HG02642 (cell line): ENCODE data around the gene ZNF366.
A peak's percentile ranks its signal among the peaks of the same experiment; 100 is the strongest.

ENCODE experiments used
- ATAC-seq: cut with Tn5 transposase; IDR thresholded peaks from one replicate; pipeline ENCODE4 v1.9.1; 2021; ENCODE audit warnings: mild to moderate bottlenecking; ENCODE audit not compliant: unreplicated experiment, poor library complexity

Gene ZNF366

GRCh38 chr5:72507231-72507906 is at the start of gene ZNF366:
ZNF366 (minus strand) TSS chr5:72507410; CDS start chr5:72461496, 45,914 bp downstream.
- ATAC-seq = no peak

GRCh38 chr5:72556351-72557166 is 49.3 kb upstream of the ZNF366 start:
- ATAC-seq = peak; percentile 79

DNA sequence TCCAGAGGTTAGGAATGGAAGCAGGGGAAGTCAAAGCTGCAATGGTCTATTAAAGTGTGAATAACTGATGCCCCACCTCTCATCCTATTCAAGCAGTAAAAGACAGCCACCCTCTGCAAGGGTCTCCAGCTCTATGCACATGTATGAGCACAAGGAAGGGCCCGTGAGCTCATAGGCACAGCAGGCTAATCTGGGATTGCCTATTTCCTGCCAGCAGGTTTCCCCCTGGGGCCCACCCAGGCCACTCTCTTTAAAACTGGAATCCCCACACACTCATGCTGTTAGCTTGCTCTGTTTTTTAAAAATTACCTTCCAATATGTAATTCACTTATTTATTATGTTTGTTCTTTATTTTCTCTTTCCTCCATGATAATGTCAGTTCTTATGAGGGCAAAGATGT is 48.7 kb upstream of the ZNF366 start:
- ATAC-seq = no peak

DNA sequence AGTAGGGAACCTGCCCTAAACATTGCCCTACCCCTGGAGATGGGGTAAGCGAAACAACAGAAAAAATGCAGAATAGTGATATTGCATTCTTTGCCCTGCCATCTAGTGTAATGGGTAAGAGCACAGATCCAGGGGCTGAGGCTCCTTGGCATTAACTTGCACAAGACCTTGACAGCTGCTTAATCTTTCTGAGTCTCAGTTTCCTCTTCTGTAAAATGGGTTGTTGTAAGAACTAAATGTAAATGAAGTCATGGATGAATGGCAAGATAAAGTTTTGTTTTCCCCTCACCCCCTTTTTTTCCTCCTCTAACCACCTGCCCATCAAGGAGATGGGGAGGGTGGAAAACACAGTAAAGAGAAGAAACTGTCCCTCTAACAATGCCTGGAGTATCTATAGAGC is 47.7 kb upstream of the ZNF366 start:
- no peak for ATAC-seq

DNA sequence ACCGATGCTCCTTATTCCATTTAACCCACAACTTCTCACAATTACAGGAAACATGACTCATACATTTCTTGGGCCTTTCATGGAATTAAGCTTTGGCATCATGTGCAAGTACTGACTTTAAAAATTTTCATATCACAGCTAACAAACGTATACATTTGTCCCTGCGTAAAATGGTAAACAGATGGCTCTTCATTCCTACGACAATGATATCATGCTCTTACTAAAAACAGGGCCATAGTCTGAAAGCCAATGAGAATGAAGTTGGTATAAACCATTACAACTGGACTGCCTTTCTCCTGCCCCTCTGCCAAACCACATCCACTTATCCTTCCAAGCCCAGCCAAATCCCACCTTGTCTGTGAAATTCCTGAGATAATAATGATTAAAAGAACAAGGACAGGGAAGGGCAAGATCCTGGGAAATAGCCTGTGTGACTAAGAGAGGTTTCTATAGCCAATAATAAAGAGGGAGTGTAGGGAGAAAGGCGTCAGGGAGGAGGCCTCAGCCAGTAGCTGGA is 44.9 kb upstream of the ZNF366 start:
- ATAC-seq = no peak

- ATAC-seq = no peak
These were observed 43.4 kb upstream of the ZNF366 start for GRCh38 chr5:72550595-72550994.

GRCh38 chr5:72543811-72544210 is 36.6 kb upstream of the ZNF366 start:
- no peak for ATAC-seq

- ATAC-seq = no peak
These were observed 36.2 kb upstream of the ZNF366 start for GRCh38 chr5:72543365-72543764.

- ATAC-seq = no peak
These were observed 35.5 kb upstream of the ZNF366 start for GRCh38 chr5:72542695-72543094.

DNA sequence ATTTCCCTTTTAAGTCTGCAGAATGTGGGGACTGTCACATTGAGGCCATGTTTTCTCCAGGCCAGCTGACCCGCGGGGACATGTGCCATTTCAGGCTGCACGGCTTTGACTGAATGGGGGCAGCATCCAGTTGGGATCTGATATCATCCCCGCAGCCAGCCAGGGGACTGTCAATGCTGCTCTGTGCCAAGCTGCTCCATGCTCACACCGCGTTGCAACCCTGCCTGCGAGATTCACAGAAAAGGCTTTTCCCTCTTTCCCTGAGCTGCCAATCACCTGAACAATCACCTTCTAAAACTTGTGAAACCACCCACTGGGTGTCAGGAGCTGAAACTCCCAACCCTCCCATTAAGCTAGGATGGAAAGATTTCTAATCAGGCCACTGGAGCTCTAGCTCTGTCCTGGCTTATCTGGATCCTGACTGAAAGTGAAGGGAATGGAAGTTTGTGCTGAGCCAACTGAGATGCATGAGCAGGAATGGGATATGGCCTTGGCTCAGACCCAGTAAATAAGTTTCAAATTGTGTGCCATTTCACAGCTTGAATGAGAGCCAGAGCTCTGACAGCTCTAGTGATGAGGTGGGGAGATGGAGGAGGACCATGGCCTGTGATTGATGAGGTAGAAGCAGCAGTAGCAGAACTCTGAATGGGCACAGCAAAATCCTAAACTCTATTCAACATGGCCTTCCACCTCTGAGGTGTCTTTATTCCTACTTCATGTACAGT is 34.5 kb upstream of the ZNF366 start:
- no peak for ATAC-seq

DNA sequence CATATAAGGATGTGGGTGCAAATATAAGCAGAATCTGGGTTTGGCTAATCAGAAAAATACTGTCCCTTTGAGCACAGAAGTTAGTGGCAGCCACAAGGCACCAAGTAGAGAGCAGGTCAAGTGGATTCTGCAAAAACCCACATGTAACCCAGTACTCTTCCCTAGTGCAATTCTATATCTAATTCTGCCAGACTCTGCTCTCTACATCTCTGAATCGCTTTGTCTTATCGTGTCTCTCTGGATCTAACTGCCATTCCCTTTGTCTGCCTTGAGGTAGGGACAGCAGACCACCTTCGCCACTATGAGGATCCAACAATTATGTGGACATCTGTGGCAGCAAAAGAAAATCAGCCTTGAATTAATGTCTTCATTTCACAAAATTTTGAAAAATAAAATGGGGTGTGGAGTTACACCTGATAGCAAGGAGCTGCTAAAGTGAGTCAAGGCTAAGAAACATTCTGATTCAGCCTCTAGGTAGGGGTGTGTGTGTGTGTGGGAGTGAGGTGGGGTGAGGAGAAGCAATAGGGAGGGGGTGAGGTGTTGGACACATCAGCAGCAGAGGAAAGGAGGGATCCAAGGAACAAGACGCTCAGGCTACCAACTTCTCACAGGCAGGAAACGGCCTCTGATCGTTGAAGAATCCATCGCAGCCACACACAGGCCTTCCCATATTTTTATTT is 33.7 kb upstream of the ZNF366 start:
- no peak for ATAC-seq

- no peak for ATAC-seq
These were observed 32.5 kb upstream of the ZNF366 start for GRCh38 chr5:72539726-72540125.

DNA sequence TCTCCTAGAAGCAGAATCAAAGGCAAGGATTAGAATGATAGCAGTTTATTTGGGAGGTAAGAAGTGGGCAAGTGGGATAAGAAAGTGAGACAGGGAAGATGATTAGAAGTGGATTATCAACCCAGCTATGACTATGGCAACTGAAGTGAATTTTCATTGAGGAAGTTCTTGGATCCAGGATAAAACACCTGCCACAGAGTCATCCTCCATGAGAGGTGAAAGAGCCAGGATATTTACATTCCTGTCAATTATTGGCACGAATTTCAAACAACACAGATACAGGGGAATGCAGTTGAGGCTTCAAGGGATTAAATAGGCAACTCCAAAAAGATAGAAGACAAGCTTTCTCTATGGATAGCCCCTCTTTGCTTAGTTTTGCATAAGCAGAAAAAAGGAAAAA is 31.8 kb upstream of the ZNF366 start:
- ATAC-seq = no peak

DNA sequence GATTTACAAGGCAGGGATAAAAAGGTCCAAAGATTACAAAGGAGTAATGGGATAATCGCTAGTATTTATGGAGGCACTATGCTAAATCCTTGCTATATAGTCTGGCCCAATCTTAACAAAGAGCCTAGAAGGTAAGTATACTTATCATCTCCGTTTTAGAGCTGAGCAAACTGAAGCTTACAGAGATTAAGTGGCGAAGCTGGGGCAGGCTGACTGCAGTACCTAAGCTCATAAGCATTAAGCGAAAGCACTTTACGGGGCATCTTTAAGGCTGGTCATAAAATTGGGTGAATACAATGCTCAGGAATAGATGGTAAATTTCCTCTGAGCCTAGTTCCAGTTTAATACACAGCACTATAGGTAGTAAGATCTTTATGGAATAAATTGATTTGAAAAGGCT is 30.0 kb upstream of the ZNF366 start:
- no peak for ATAC-seq

DNA sequence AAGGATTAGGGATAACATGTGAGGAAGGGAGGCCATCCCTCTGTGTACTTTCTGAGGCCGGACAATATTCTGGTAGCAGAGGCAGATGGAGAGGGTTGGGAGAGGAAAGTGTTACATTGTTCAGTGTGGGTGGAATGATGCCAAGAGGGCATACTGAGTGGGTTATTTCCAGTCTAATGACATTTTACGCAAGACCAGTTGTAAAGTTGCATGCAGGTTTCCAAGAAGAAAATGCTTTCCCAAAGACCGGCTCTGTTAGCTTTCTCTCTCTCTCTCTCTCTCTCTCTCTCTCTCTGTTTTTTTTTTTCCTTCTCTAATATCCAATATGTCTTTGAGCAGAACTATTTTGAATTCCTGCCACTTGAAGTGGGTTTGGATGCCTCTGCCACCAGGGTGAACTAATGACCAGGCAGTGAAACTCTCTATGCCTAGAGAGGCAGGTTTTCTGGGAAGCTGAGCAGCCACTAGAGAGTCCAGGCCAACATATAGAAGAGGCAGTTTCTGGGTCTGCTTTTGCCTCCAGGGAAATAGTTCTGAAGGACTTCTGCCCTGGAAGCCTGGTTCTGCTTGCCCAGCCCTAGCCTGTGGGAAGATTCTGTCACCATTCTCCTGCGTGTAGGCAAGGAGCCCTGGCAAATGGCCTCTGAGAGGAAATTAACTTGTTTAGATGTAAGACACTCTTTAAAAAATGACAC is 24.4 kb upstream of the ZNF366 start:
- no peak for ATAC-seq

DNA sequence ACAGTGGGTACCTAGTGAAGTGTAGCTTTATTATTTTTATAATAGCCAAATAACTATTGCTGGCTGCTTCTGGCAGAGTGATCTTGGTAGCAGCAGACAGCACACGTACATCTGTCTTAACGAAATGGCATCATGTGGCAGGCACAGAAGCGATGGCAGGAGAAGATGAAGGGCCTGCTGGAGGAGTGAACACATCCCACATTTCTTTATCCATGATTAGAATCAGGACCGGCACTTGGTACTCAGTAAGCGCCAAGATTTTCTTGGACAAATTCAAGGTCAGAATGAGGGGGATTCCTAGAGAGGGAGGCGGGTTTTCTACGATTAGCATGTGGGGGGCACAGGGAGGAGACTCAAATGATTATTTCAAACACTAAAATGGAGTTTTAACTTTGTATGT is 23.0 kb upstream of the ZNF366 start:
- no peak for ATAC-seq

DNA sequence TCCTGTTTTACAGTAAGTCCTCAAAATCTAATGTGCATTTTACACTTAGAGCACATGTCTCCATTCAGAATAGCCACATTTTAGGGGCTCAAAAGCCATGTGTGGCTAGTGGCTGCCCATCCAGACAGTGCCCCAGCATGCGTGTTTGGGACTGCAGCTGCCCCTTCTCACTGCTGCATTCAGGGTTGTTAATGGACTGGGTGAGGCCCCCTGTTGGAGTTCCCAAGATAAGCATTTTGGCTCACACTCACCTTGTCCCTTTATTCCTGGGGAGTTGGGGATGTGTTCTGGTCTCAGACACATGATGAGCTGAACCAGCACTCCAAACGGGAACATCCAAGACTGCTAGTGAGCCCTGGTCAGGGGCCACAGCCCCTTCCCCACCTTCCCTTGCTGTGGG is 22.2 kb upstream of the ZNF366 start:
- ATAC-seq = no peak

GRCh38 chr5:72525816-72526215 is 18.6 kb upstream of the ZNF366 start:
- ATAC-seq = no peak

DNA sequence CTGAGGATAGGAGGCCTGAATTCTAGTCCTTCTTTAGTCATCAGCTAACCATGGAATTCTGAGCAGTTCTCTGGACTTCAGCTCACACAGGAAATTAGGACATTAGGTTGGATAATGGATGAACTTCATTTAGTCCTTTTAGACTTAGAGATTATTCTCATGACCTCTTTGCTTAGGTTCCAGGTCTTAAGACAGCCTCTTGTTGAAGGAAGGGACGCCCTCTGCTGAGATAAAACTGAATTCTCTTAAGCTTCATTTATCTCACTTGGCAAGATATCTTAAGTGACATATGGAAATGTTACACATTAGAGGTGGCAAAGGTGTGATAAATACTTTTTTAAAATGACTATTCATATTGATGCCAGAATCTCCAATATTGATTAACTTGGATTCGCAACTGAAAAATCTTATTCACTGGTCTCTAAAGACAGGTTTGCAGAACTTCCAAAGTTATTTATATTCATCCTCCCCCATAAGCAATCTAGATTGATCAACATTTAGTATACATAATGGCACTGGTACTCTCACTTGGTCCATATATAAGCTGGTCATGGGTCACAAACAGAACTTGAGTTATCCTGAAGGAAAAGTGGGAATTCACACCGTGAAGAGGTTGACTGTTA is 16.9 kb upstream of the ZNF366 start:
- ATAC-seq = no peak
